Gastroesophageal sphincter (tissue), 4 donors: ENCODE results near the gene JAK2. TPM values are rescaled to one million over a fixed set of nuclear protein-coding genes. Genes with fewer than 3 reads are reported as not detected.

Source experiments
- ATAC-seq: fragments of 150-250 bp; one replicate; pipeline ENCODE4 v1.9.1; 2016; ENCODE audit warnings: mild to moderate bottlenecking, moderate library complexity
- H3K27ac ChIP-seq, 4 donors: fragments of 200-600 bp; sonication (generic) in 3 of 4; 1 replicate in 3 of 4; 2 replicates in 1 of 4; pipeline ENCODE4 v1.5.1; 2016 to 2019
- H3K27me3 ChIP-seq: fragments of 200-600 bp; sonication (generic); one replicate; pipeline ENCODE4 v1.5.1; 2019
- H3K36me3 ChIP-seq, 2 donors: fragments of 200-600 bp; sonication (generic); one replicate each; pipeline ENCODE4 v1.5.1; 2019; ENCODE audit warnings: control low read depth in 1 of 2
- H3K4me1 ChIP-seq, 3 donors: fragments of 200-600 bp; sonication (generic); 1 replicate in 2 of 3; 2 replicates in 1 of 3; pipeline ENCODE4 v1.5.1; 2016 to 2019; ENCODE audit warnings: control low read depth in 2 of 3
- H3K4me3 ChIP-seq, 2 donors: fragments of 200-600 bp; sonication (generic); one replicate each; pipeline ENCODE4 v1.5.1; 2019; ENCODE audit warnings: mild to moderate bottlenecking in 1 of 2, moderate library complexity in 1 of 2
- H3K9me3 ChIP-seq, 3 donors: fragments of 200-600 bp; sonication (generic); one replicate each; pipeline ENCODE4 v1.5.1; 2017 to 2019; ENCODE audit warnings: control low read depth in 2 of 3
- CTCF ChIP-seq, 4 experiments: fragments of 200-600 bp in 2 of 4; fragments of 450-650 bp in 2 of 4; sonication (generic) in 1 of 4; IDR thresholded peaks; one replicate each; pipeline ENCODE4 v1.5.1; 2017 to 2019; ENCODE audit warnings: antibody characterized with exemption in 4 of 4, mild to moderate bottlenecking in 2 of 4, moderate library complexity in 2 of 4
- EP300 ChIP-seq: sonication (generic); formaldehyde crosslinking; IDR thresholded peaks from one replicate; pipeline ENCODE4 v1.6.1; 2017; ENCODE audit warnings: antibody characterized with exemption, mild to moderate bottlenecking
- POLR2A ChIP-seq, 2 donors: fragments of 450-650 bp; IDR thresholded peaks; one replicate each; pipeline ENCODE4 v1.6.1; 2017; ENCODE audit warnings: antibody characterized with exemption in 2 of 2, mild to moderate bottlenecking in 2 of 2, moderate library complexity in 1 of 2
- POLR2AphosphoS5 ChIP-seq: sonication (generic); formaldehyde crosslinking; IDR thresholded peaks from one replicate; pipeline ENCODE4 v1.6.1; 2017; ENCODE audit warnings: antibody characterized with exemption
- WGBS, 2 donors: methylation state at CpG; one replicate each; pipeline ENCODE4 v1.1.5; 2018; ENCODE audit warnings: low coverage in 1 of 2; 5-methylcytosine and 5-hydroxymethylcytosine counted together
- total RNA-seq, 4 donors: library from RNA; depleted of rRNA; stranded (reverse); fragments of >200 nt; gene quantifications; one replicate each; pipeline ENCODE4 v1.1.0, GENCODE V29; 2016

JAK2 gene
- 10 to 100 TPM; 29.9 to 45.5 (median 35.8) TPM for total RNA-seq

GRCh38 chr9:4984621-4985385 lies at the start of gene JAK2:
TSS of gene JAK2 (plus strand) at chr9:4985272. CDS start at chr9:5021988, 36,716 bp downstream.
- Histone ChIP-seq H3K36me3 (no peaks in the 10 kb centered on the region), H3K9me3 (no peaks in the 10 kb centered on the region), H3K4me3 (peak within 1 kb of the TSS; percentile 71 to 97), H3K27me3 (no peaks in the 10 kb centered on the region), H3K4me1 (peaks cover 11 to 52% (median 28%) of the 10 kb centered on the region in 3 donors), H3K27ac (peak within 1 kb of the TSS; percentile 84 to 99 (median 98))
- TF ChIP-seq CTCF (IDR thresholded peaks at IDR 0.05) (peak in 3 of 4 experiments; percentile 52 to 69 (median 56)), POLR2AphosphoS5 (peak; percentile 84), POLR2A (IDR thresholded peaks at IDR 0.05) (peak; percentile 61 to 67), EP300 (no peak)
- peak; percentile 97 for ATAC-seq
- 0% methylated on average over 18 of the region's 84 CpGs; no CpG with 5 or more reads in 1 of the 2 donors for WGBS, 2 donors

DNA sequence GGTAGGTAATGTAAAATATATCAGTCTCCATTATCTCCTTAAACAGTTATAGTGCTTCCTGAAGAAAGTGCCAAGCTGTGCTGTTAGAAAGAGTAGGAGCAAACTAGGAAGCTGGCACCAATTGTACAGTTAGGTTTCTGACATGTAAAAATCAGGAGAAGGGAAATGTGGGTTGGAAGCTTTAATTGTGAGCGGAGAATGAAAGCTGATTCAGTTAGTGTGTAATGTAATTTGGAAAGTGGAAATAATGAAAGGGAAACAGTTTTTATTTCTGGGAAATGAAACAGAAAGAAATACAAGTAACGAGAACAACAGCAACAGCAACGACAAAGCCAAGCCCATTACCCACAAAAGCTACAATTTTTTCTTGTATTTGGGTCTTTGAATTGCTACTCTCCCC lies 48.8 kb upstream of the JAK2 start:
- no peak for ATAC-seq
- 63 to 70% methylated on average over 3 of the region's 3 CpGs for WGBS, 2 donors
- H3K27ac ChIP-seq: peak overlapping the region in 1 of 4 donors; percentile 11

DNA sequence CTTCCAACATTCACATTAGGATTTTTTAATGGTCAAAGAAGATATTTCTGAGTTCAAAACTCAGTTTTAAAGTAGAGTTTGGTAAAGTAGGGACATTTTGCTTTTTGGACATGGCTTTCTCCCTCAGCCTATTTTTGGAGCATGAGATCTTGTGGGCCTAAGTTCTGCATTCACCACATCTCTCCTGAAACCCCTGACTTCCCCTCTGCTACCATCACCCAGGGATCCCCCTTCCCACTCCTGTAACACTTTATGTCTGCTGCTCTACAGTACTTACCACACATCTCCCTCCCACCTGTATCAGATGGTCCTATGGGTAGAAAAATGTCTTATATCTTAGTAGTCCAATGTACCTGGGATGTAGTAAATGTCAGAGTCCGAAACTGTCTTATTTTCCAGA lies 48.2 kb upstream of the JAK2 start:
- no peak for ATAC-seq
- no peaks in the 10 kb centered on the region for H3K36me3 ChIP-seq
- no peaks in the 10 kb centered on the region for H3K27me3 ChIP-seq
- no peak for TF ChIP-seq EP300
- TF ChIP-seq POLR2AphosphoS5: no peak
- no peak for TF ChIP-seq POLR2A (IDR thresholded peaks at IDR 0.05)
- TF ChIP-seq CTCF (IDR thresholded peaks at IDR 0.05): no peak
- no peaks in the 10 kb centered on the region for H3K9me3 ChIP-seq
- no peak overlapping the region for H3K27ac ChIP-seq
- 100% methylated on average over 1 of the region's 1 CpG; no CpG with 5 or more reads in 1 of the 2 donors for WGBS, 2 donors
- no peak overlapping the region for H3K4me3 ChIP-seq
- H3K4me1 ChIP-seq: peaks cover 0 to 9% (median 0%) of the 10 kb centered on the region in 3 donors

More for the DNA sequence above, 48.8 kb upstream of the JAK2 start:
- H3K27me3 ChIP-seq: no peaks in the 10 kb centered on the region
- H3K4me3 ChIP-seq: no peak overlapping the region
- TF ChIP-seq EP300: no peak
- TF ChIP-seq CTCF (IDR thresholded peaks at IDR 0.05): no peak
- no peak for TF ChIP-seq POLR2AphosphoS5
- no peak for TF ChIP-seq POLR2A (IDR thresholded peaks at IDR 0.05)
- H3K9me3 ChIP-seq: no peaks in the 10 kb centered on the region
- H3K36me3 ChIP-seq: no peaks in the 10 kb centered on the region
- H3K4me1 ChIP-seq: peaks cover 0 to 9% (median 0%) of the 10 kb centered on the region in 3 donors

- Histone ChIP-seq H3K27me3 (no peaks in the 10 kb centered on the region), H3K27ac (no peak overlapping the region), H3K36me3 (no peaks in the 10 kb centered on the region), H3K9me3 (no peaks in the 10 kb centered on the region), H3K4me1 (peaks cover 0 to 9% (median 0%) of the 10 kb centered on the region in 3 donors), H3K4me3 (no peak overlapping the region)
- ATAC-seq: no peak
- TF ChIP-seq POLR2A (IDR thresholded peaks at IDR 0.05) (no peak), CTCF (IDR thresholded peaks at IDR 0.05) (no peak), EP300 (no peak), POLR2AphosphoS5 (no peak)
- 0 to 25% methylated on average over 1 of the region's 1 CpG for WGBS, 2 donors
Observed at GRCh38 chr9:4937446-4937845, 47.6 kb upstream of the JAK2 start.

- H3K27me3 ChIP-seq: no peaks in the 10 kb centered on the region
- ATAC-seq: no peak
- peaks cover 0 to 4% (median 0%) of the 10 kb centered on the region in 3 donors for H3K4me1 ChIP-seq
- no peak overlapping the region for H3K27ac ChIP-seq
- TF ChIP-seq CTCF (IDR thresholded peaks at IDR 0.05): no peak
- TF ChIP-seq POLR2AphosphoS5: no peak
- no peak for TF ChIP-seq EP300
- TF ChIP-seq POLR2A (IDR thresholded peaks at IDR 0.05): no peak
- H3K9me3 ChIP-seq: no peaks in the 10 kb centered on the region
- H3K36me3 ChIP-seq: no peaks in the 10 kb centered on the region
- 89 to 100% methylated on average over 1 of the region's 1 CpG for WGBS, 2 donors
- H3K4me3 ChIP-seq: no peak overlapping the region
Observed at GRCh38 chr9:4938496-4938895, 46.6 kb upstream of the JAK2 start.
